Hindlimb muscle (tissue), 1 donor: ENCODE data around the gene INAFM2. TPM values are rescaled to one million over a fixed set of nuclear protein-coding genes. Genes with fewer than 3 reads are reported as not detected.

ENCODE experiments used
- DNase-seq: peaks from one replicate; pipeline ENCODE4 v3.0.0-alpha.2; 2013
- polyA plus RNA-seq: library from polyadenylated mRNA; unstranded; fragments of 120-200 nt; gene quantifications from one replicate; pipeline ENCODE4 v1.2.1, GENCODE V29; 2013; ENCODE audit not compliant: insufficient read length

The INAFM2 gene
- polyA plus RNA-seq = 13.2 TPM

- peak; percentile 91 for DNase-seq
These were observed at the start of gene INAFM2 for GRCh38 chr15:40323239-40323952. TSS of gene INAFM2 (plus strand) at chr15:40323692. CDS start at chr15:40324056, 364 bp downstream.

GRCh38 chr15:40274350-40275274 lies 48.9 kb upstream of the INAFM2 start:
- peak; percentile 79 for DNase-seq

GRCh38 chr15:40275523-40275922 lies 48.0 kb upstream of the INAFM2 start:
- no peak for DNase-seq

- no peak for DNase-seq
These were observed 47.5 kb upstream of the INAFM2 start for GRCh38 chr15:40275954-40276353.

GRCh38 chr15:40276927-40277326 lies 46.6 kb upstream of the INAFM2 start:
- no peak for DNase-seq

GRCh38 chr15:40277471-40277870 lies 46.0 kb upstream of the INAFM2 start:
- DNase-seq = no peak

GRCh38 chr15:40278026-40278425 lies 45.5 kb upstream of the INAFM2 start:
- no peak for DNase-seq

- DNase-seq = peak; percentile 60
These were observed 43.9 kb upstream of the INAFM2 start for GRCh38 chr15:40279437-40280141.

- no peak for DNase-seq
These were observed 43.0 kb upstream of the INAFM2 start for GRCh38 chr15:40280260-40281056.

- no peak for DNase-seq
These were observed 42.3 kb upstream of the INAFM2 start for GRCh38 chr15:40281057-40281800.

- DNase-seq = no peak
These were observed 41.7 kb upstream of the INAFM2 start for GRCh38 chr15:40281801-40282146.

- DNase-seq = no peak
These were observed 41.2 kb upstream of the INAFM2 start for GRCh38 chr15:40282147-40282868.

GRCh38 chr15:40282869-40283614 lies 40.5 kb upstream of the INAFM2 start, which contains the start of gene ANKRD63:
TSS of gene ANKRD63 (minus strand) at chr15:40283064. CDS start at chr15:40282586, 478 bp downstream.
- no peak for DNase-seq

- DNase-seq = no peak
These were observed 39.7 kb upstream of the INAFM2 start for GRCh38 chr15:40283615-40284300.

GRCh38 chr15:40285151-40285550 lies 38.3 kb upstream of the INAFM2 start:
- no peak for DNase-seq

GRCh38 chr15:40285554-40286011 lies 37.9 kb upstream of the INAFM2 start:
- DNase-seq = no peak

GRCh38 chr15:40286061-40286532 lies 37.4 kb upstream of the INAFM2 start:
- no peak for DNase-seq

- DNase-seq = no peak
These were observed 36.7 kb upstream of the INAFM2 start for GRCh38 chr15:40286794-40287193.

GRCh38 chr15:40287505-40287904 lies 36.0 kb upstream of the INAFM2 start:
- DNase-seq = no peak
